DOHH2 (cell line): ENCODE results near the gene SMAGP.
"Not testable (repeated sequence)": the region's sequence is repeated elsewhere in the genome, so short reads cannot be mapped to it uniquely, and the experiment has no call there.

Experiments
- H3F3A ChIP-seq: fragments of 200-600 bp; sonication (generic), shearing (Covaris generic); 2 replicates; pipeline ENCODE4 v1.6.0; 2016; ENCODE audit warnings: antibody characterized with exemption, mild to moderate bottlenecking; ENCODE audit not compliant: control insufficient read depth, insufficient read depth
- H3K27ac ChIP-seq: fragments of 200-600 bp; sonication (generic); 2 replicates; pipeline ENCODE4 v1.5.1; 2014; ENCODE audit warnings: low read depth, mild to moderate bottlenecking, low read length, moderate library complexity
- H3K27me3 ChIP-seq: fragments of 200-600 bp; sonication (generic); 2 replicates; pipeline ENCODE4 v1.6.1; 2014; ENCODE audit warnings: mild to moderate bottlenecking, low read length, mixed read lengths; ENCODE audit not compliant: control insufficient read depth
- H3K36me3 ChIP-seq: fragments of 200-600 bp; sonication (generic); 2 replicates; pipeline ENCODE4 v1.6.1; 2014; ENCODE audit warnings: mild to moderate bottlenecking, low read length, moderate library complexity, mixed read lengths; ENCODE audit not compliant: control insufficient read depth
- H3K4me1 ChIP-seq: fragments of 200-600 bp; sonication (generic); 2 replicates; pipeline ENCODE4 v1.6.1; 2014; ENCODE audit warnings: mild to moderate bottlenecking, low read length, mixed read lengths; ENCODE audit not compliant: control insufficient read depth
- H3K4me2 ChIP-seq: fragments of 200-600 bp; sonication (generic); 2 replicates; pipeline ENCODE4 v1.6.0; 2014; ENCODE audit warnings: mild to moderate bottlenecking, low read length, moderate library complexity
- H3K4me3 ChIP-seq: fragments of 200-600 bp; sonication (generic); 2 replicates; pipeline ENCODE4 v1.5.1; 2014; ENCODE audit warnings: mild to moderate bottlenecking, low read length, mixed read lengths
- H3K79me2 ChIP-seq: fragments of 200-600 bp; sonication (generic); 2 replicates; pipeline ENCODE4 v1.6.1; 2014; ENCODE audit warnings: mild to moderate bottlenecking, low read length, mixed read lengths; ENCODE audit not compliant: control insufficient read depth
- H3K9me2 ChIP-seq: fragments of 200-600 bp; sonication (generic); replicated peaks from 2 replicates; pipeline ENCODE4 v1.6.1; 2014; ENCODE audit warnings: mild to moderate bottlenecking, low read length, mixed read lengths; ENCODE audit not compliant: control insufficient read depth
- H3K9me3 ChIP-seq: fragments of 200-600 bp; sonication (generic); 2 replicates; pipeline ENCODE4 v1.6.1; 2014; ENCODE audit warnings: antibody characterized with exemption, low read length, mixed read lengths; ENCODE audit not compliant: control insufficient read depth, insufficient read depth
- H4K20me1 ChIP-seq: fragments of 200-600 bp; sonication (generic); 2 replicates; pipeline ENCODE4 v1.6.0; 2014; ENCODE audit warnings: low read depth, mild to moderate bottlenecking, antibody characterized with exemption, low read length, moderate library complexity; ENCODE audit not compliant: control insufficient read depth, insufficient read depth
- EZH2phosphoT487 ChIP-seq: fragments of 200-600 bp; sonication (generic); IDR thresholded peaks from 2 replicates; pipeline ENCODE4 v1.6.1; 2017; ENCODE audit warnings: borderline replicate concordance, mild to moderate bottlenecking, antibody characterized with exemption, low read length, moderate library complexity, mixed read lengths
- TF ChIP-seq, protein P1 (sequence below): fragments of 200-600 bp; sonication (generic); IDR thresholded peaks from one replicate; pipeline ENCODE4 v1.5.1; 2014; ENCODE audit warnings: antibody characterized with exemption, mild to moderate bottlenecking, low read depth, low read length; ENCODE audit not compliant: poor library complexity, severe bottlenecking

The SMAGP gene

GRCh38 chr12:51311389-51311788, 41.2 kb upstream of the SMAGP start:
- Histone ChIP-seq H3K9me2 (no peaks in the 10 kb centered on the region), H3K79me2 (no peaks in the 10 kb centered on the region), H3K9me3 (no peaks in the 10 kb centered on the region), H3K27ac (no peak overlapping the region), H3K36me3 (no peaks in the 10 kb centered on the region), H3K4me3 (no peak overlapping the region), H4K20me1 (no peaks in the 10 kb centered on the region), H3F3A (no peaks in the 10 kb centered on the region), H3K4me2 (no peak overlapping the region), H3K4me1 (no peaks in the 10 kb centered on the region), H3K27me3 (peaks cover 12% of the 10 kb centered on the region)
- TF ChIP-seq EZH2phosphoT487, result no peak
- TF ChIP-seq, protein P1, sequence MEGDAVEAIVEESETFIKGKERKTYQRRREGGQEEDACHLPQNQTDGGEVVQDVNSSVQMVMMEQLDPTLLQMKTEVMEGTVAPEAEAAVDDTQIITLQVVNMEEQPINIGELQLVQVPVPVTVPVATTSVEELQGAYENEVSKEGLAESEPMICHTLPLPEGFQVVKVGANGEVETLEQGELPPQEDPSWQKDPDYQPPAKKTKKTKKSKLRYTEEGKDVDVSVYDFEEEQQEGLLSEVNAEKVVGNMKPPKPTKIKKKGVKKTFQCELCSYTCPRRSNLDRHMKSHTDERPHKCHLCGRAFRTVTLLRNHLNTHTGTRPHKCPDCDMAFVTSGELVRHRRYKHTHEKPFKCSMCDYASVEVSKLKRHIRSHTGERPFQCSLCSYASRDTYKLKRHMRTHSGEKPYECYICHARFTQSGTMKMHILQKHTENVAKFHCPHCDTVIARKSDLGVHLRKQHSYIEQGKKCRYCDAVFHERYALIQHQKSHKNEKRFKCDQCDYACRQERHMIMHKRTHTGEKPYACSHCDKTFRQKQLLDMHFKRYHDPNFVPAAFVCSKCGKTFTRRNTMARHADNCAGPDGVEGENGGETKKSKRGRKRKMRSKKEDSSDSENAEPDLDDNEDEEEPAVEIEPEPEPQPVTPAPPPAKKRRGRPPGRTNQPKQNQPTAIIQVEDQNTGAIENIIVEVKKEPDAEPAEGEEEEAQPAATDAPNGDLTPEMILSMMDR, result no peak

GRCh38 chr12:51307655-51308593, 37.7 kb upstream of the SMAGP start:
- Histone ChIP-seq H3K9me2 (no peaks in the 10 kb centered on the region), H3K27me3 (peaks cover 14% of the 10 kb centered on the region), H3K27ac (no peak overlapping the region), H3F3A (no peaks in the 10 kb centered on the region), H3K79me2 (no peaks in the 10 kb centered on the region), H3K4me2 (no peak overlapping the region), H3K36me3 (no peaks in the 10 kb centered on the region), H4K20me1 (no peaks in the 10 kb centered on the region), H3K4me1 (no peaks in the 10 kb centered on the region), H3K4me3 (no peak overlapping the region), H3K9me3 (no peaks in the 10 kb centered on the region)
- TF ChIP-seq, protein P1, result no peak
- TF ChIP-seq EZH2phosphoT487, result no peak

GRCh38 chr12:51306507-51306906, 36.3 kb upstream of the SMAGP start:
- no peaks in the 10 kb centered on the region for H3K79me2 ChIP-seq
- no peaks in the 10 kb centered on the region for H3K9me2 ChIP-seq
- H3K27me3 ChIP-seq, result peaks cover 24% of the 10 kb centered on the region
- no peak overlapping the region for H3K4me3 ChIP-seq
- no peaks in the 10 kb centered on the region for H3K9me3 ChIP-seq
- no peaks in the 10 kb centered on the region for H3K36me3 ChIP-seq
- H3K27ac ChIP-seq, result no peak overlapping the region
- no peaks in the 10 kb centered on the region for H4K20me1 ChIP-seq
- TF ChIP-seq, protein P1, result no peak
- TF ChIP-seq EZH2phosphoT487, result no peak
- no peaks in the 10 kb centered on the region for H3F3A ChIP-seq
- no peaks in the 10 kb centered on the region for H3K4me1 ChIP-seq
- no peak overlapping the region for H3K4me2 ChIP-seq

GRCh38 chr12:51300768-51301167, 30.6 kb upstream of the SMAGP start:
- not testable (repeated sequence) for H3K36me3 ChIP-seq, H3K4me1 ChIP-seq, H3K79me2 ChIP-seq, H3K9me2 ChIP-seq, H3K4me2 ChIP-seq, H3F3A ChIP-seq, H3K27ac ChIP-seq, H3K4me3 ChIP-seq, H4K20me1 ChIP-seq, H3K9me3 ChIP-seq
- H3K27me3 ChIP-seq, result peaks cover 19% of the 10 kb centered on the region
